ENCODE measurements around the gene ZNF343.

DNA sequence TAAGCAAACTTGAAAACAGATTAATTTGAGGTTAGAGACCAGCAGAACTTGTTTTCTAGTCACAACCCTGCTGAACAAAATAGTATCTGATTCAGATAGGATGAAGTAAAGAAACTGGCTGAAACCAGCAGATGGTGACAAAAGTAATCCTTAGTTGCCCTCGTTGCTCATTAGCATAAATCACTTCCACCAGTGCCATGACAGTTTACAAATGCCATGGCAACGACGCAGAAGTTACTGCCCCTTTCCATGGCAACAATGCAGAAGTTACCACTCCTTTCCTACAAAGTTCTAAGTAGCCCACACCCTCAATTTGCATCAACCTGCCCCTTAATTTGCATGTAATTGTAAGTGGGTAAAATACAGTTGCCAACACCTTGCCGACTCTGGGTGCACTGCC is 61.9 kb downstream of the ZNF343 start:
- TF ChIP-seq, protein P1, sequence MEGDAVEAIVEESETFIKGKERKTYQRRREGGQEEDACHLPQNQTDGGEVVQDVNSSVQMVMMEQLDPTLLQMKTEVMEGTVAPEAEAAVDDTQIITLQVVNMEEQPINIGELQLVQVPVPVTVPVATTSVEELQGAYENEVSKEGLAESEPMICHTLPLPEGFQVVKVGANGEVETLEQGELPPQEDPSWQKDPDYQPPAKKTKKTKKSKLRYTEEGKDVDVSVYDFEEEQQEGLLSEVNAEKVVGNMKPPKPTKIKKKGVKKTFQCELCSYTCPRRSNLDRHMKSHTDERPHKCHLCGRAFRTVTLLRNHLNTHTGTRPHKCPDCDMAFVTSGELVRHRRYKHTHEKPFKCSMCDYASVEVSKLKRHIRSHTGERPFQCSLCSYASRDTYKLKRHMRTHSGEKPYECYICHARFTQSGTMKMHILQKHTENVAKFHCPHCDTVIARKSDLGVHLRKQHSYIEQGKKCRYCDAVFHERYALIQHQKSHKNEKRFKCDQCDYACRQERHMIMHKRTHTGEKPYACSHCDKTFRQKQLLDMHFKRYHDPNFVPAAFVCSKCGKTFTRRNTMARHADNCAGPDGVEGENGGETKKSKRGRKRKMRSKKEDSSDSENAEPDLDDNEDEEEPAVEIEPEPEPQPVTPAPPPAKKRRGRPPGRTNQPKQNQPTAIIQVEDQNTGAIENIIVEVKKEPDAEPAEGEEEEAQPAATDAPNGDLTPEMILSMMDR (conservative IDR thresholded peaks at IDR 0.05; ENCODE audit: low read depth, low read length), result no peak
- no peak for TF ChIP-seq EZH2 (IDR thresholded peaks at IDR 0.05; ENCODE audit: borderline replicate concordance, low read depth, low read length, poor library complexity, severe bottlenecking)

Measured in A673 (cell line).